HG03575 (cell line): Measurements from ENCODE around the gene BMERB1.

Source experiments
- ATAC-seq: cut with Tn5 transposase; IDR thresholded peaks from one replicate; pipeline ENCODE4 v1.9.1; 2021; ENCODE audit not compliant: unreplicated experiment, insufficient number of reproducible peaks, low FRiP score; ENCODE audit errors: extremely low read depth

BMERB1 gene

DNA sequence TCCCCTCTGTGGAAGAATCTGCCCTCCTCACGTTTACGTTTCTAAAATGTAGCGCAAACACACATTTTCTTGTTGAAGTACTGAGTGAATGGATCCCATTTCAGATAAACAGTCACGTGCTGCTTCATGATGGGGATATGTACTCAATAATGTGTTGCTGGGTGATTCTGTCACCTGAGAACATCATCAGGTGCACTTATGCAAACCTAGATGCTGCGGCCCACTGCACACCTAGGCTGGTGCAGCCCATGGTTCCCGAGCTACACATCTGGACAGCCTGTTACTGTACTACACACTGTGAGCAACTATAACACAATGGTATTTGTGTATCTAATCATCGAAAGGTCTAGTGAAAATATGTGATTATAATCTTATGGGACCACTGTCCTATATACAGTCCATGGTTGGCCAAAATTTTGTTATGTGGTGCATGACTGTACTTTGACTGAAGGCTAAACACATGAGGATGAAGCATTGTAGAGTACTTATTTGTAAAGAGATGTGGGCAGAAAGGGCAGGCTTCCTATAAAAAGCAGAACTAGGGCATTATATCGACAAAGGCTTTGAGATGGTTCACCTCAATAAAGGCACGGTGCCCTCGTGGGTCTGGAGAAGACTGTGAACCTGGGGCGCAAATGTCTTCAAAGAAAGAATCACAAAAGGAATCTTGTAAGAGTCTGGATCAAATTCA lies 182.2 kb downstream of the BMERB1 start:
- no peak for ATAC-seq

DNA sequence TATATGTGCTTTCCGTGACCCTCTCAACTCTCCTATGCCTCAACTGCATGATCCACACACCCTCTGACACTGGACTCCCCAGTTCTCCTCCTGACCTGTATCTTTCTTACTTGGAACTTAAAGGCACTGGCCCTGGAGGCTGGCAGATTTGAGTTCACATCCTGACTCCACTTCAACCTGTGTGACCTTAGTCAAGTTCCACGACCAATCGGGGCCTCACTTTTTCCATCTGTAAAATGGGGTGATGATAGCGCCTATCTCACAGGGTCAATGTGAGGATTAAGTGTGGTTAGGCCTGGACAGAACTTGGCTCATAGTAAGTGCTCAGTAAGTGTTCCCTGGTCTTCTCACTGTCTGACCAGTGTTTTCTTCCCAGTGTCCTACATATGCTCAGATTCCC lies 183.5 kb downstream of the BMERB1 start:
- ATAC-seq, result no peak

DNA sequence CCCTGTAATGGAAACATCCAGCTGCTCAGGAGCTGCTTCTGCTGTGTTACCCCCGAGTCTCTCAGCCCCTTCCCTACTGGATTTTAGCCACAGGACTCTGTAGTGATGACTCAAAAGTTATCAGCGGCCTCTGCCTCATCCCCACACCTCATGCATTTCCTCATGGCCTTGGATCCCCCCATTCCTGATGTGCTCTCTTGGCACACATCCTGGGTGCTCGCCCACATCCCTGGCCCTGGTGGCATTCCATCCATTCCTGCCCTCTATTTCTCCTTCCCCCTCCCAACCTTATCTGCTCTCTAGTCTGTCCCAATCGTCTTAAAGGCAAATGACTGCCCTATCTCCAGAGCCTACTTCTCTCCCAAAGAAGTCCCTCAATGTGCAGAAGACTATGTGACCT lies 184.0 kb downstream of the BMERB1 start:
- no peak for ATAC-seq

DNA sequence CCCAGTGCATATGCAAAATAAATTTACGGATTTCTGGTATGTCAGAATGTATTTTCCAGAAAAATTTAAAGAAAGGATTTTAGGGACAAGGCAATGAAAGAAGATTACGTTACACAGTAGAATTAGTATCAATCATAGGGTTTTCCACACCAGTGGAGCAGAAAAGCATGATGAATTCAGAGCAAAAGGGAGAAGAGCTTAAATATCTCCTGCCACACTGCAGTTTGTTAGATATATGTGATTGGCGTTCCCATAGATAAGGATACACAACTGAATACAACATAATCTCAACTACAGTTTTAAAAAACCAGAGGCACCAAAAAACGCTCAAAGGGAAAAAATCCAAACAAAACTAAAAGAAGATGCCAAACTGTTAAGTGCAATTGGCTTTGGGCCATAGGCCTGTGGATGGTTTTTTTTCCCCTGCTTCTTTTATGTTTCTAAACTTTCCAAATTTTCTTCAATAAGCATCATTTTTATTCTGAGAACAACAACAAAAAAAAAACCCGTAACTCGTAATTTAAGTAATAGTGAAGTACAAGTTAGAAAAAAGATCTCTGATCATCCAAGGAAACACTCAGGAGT lies 186.3 kb downstream of the BMERB1 start:
- no peak for ATAC-seq

DNA sequence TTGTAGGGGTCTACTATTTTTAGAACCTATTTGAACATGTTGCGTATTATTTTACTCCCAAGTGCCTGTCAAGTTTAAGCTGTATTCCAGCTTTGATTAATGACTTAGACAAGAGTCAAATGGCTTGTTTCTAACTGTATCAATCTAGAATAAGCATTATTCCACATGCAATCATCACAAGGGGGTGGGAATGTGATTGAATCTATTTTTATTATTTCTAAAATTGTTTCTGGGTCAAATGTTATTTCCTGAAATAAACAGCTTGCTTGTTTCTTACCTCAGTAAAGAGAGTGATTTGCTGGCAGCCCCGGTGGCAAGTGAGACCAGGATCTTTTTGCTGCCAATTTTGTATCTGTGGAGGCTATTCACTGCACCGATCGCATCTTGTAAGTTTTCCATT lies 187.1 kb downstream of the BMERB1 start:
- no peak for ATAC-seq

DNA sequence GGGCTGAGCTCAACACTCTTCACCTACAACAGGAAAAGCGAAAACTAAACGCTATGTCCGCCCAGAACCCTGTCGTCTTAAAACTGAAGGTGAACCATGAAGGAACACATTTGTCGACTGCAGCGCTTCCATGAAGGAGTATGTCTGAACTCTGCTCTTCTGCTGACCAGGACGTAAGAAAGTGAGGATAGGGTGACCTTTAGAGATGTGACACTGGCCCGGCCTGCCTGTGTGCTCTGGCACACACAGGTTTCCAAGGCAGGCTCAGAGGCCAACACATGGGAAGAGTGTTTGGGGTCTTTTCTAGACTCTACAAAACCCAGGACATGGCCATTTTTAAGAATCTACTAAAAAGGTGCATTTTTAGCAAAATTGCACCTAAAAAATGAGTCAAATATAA lies 187.5 kb downstream of the BMERB1 start:
- ATAC-seq, result no peak

DNA sequence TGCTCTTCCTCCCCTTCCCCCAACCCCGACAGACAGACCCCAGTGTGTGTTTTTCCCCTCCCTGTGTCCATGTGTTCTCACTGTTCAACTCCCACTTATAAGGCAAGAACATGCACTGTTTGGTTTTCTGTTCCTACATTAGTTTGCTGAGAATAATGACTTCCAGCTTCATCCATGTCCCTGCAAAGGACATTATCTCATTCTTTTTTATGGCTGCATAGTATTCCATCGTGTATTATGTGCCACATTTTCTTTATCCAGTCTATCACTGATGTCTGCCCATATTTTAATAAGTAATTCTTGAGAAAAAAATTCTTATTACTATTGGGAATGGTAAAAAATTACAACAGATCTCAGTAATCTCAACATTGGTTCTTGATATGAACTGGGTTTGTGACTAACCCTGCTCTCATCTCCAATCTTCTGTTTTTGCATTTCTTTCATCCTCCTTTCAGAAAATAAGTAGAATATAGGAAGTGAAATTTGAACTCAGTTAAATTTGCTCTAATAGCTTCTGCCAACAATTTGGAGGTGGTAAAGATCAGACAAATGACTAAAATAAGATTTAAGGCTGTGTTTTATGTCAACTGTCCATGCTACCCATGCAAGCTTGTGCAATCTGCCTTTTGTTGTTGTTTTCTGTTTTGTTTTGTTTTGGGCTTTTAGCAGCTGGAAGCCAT lies 197.5 kb downstream of the BMERB1 start:
- no peak for ATAC-seq

DNA sequence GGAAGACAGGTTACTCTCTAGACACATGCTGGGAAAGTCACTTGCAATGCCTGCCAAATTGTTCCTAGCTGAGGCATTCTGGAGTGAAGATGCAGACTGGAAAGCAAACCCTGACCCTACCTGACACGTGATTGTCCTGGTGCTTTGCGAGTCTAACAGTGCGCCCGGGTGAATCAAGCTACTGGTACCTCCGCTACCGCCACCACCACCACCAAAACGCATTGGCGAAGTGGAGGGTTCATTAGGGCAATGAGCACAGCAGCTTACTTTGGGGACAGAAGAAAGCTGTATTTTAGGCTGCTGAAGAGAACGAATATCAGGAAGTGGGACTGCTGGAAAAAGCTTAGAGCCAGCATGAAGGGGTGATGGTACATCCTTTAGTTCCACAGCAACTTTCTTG lies 201.5 kb downstream of the BMERB1 start:
- ATAC-seq, result no peak

DNA sequence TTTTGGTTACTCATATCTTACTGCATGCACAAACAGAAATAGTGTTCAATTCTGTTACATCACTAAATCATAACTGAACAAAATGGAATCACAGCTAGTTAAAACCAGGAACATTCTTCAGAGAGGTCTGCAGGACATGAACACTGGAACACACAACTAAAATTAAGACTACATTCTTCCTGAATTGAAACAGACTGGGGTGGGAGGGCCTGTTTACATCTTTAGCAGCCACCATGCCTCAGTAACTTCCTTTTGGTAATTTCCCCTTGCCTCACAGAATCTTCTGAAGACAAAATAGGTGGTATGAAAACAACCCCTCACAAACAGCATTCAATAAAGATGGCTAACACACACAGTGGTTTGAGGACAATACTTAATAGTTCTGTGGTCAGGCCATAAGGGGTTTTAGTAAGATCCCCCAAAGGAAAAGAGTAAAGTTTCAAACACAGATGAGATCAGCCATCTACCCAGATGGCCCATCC lies 202.0 kb downstream of the BMERB1 start:
- ATAC-seq, result no peak
